NCI-H2227 treated with DMSO at 0.1 percent for 48 hours (cell line): ENCODE results near the gene GSG1L.

Experiments used
- DNase-seq: peaks from one replicate; lab custom pipeline; 2025; lab: John Stamatoyannopoulos, UW

GSG1L gene

GRCh38 chr16:28091656-28092055, 28.1 kb upstream of the GSG1L start:
- DNase-seq, result no peak

- no peak for DNase-seq
Measured at GRCh38 chr16:28090646-28091377, 27.3 kb upstream of the GSG1L start.

GRCh38 chr16:28089992-28090365, 26.5 kb upstream of the GSG1L start:
- no peak for DNase-seq

GRCh38 chr16:28089205-28089991, 25.9 kb upstream of the GSG1L start:
- DNase-seq, result no peak

- no peak for DNase-seq
Measured at GRCh38 chr16:28087675-28088300, 24.3 kb upstream of the GSG1L start.

DNA sequence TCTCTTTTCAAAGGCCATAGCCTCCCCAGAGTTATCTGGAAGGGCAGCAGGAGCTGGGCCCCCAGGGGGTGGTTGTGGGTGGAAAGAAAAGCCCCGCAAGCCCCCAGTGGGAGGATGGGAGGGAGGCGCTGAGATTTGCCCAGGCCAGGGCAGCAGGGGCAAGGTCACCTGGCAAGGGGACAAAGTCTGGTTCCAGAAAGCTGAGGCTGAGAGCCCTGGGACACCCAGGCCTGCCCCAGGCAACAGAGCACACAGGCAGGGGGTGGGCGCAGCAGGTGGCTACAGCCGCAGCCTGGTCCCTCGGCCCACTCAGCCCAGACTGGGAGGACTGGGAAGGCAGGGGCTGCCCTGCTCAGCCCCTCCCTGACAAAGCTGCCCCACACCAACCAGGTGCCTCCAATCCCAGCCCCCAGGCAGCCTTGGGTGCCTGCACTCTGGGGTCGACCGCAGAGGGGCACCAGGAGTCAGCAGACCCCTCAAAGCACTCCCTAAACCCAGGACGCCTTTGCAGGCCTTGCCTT, 23.7 kb upstream of the GSG1L start:
- DNase-seq, result no peak

DNA sequence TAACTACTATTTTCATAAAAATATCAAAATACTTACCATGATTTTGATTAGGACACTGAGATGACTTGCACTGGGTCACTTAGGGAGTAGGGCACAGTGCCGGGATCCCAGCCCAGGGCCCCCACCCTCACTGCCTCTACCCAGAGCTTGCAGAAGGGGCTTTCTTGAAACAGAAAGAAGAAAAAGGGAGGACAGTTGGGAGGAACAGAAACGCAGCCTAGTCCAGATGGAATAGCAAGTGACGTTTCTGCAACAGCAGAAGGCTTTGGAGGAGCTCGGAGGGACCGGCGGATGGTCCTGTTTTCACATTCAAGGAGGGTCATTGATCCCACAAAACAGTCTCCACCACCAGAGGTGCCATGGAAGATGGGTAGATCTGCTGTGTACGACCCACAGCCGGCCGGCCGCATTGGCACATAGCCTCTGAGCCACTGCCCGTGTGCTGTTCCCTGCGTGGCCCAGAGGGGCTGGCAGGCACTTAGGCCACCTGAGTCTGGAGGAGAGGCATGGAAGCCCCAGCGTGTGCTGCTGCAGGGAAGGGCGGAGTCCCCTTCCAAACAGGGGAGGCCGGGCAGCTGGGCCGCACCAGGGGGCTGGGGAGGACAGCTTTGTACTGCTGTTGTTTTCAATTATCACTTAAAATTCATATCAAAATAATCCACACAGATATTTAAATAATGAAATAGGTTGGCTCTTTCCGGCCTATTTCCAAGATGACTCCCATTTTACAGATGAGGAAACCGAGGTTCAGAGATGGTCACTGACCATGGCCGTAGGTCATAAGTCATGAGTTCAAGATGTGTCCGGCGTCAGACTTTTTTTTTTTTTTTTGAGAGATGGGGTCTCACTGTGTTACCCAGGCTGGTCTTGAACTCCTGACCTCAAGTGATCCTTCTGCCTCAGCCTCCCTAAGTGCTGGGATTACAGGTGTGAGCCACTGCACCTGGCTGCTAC, 22.9 kb upstream of the GSG1L start:
- no peak for DNase-seq

- no peak for DNase-seq
Measured at GRCh38 chr16:28085389-28086171, 22.1 kb upstream of the GSG1L start.

DNA sequence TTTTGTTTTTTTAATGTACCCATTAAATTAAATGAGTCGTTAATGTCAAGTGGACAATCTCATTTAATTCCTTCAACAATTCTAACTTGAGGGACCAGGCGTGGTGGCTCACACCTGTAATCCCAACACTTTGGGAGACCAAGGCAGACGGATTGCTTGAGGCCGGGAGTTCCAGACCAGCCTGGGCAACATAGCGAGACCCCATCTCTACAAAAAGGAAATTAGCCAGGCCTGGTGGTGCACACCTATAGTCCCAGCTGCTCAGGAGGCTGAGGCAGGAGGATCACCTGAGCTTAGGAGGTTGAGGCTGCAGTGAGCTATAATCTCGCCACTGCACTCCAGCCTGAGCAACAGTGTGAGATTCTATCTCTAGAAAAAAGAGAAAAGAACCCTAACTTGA, 20.7 kb upstream of the GSG1L start:
- DNase-seq, result no peak

GRCh38 chr16:28082624-28083023, 19.1 kb upstream of the GSG1L start:
- DNase-seq, result no peak

GRCh38 chr16:28081391-28081968, 18.0 kb upstream of the GSG1L start:
- DNase-seq, result no peak

DNA sequence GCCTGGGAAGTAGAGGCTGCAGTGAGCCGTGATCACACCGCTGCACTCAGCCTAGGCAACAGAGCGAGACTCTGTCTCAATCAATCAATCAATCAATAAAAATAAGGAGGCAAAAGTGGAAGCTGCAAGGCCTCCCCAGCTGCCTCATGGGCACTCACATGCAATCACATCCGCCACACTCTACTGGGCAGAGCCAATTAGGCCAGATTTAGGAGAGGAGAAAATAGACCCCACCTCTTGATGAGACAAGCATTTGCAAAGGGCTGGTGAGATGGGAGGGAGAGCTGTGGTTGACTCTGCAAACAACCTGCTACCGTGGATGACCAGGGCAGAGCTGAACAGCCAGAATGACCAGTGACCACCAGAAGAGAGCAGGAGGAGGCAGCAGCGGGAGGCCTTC, 14.7 kb upstream of the GSG1L start:
- DNase-seq, result no peak

- DNase-seq, result no peak
Measured at GRCh38 chr16:28073836-28074235, 10.3 kb upstream of the GSG1L start.

DNA sequence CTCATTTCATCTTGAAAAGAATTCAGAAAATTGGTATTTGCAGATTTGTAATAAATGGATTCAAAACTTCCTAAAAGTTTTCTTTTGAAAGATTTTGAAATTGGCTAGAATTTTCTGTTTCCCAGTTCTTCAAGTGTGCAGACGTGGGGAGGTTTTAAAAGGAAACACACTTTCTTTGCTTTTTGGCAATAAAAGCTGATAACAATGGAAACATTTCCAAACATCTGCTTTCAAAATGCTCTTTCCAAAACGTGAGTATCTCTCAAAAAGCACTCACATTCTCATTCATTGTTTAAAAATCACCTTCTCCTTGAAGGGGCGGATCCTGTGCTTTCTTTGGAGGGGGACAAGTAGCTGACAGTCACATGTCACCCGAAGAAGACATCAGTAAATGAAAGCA, 8.6 kb upstream of the GSG1L start:
- DNase-seq, result no peak

DNA sequence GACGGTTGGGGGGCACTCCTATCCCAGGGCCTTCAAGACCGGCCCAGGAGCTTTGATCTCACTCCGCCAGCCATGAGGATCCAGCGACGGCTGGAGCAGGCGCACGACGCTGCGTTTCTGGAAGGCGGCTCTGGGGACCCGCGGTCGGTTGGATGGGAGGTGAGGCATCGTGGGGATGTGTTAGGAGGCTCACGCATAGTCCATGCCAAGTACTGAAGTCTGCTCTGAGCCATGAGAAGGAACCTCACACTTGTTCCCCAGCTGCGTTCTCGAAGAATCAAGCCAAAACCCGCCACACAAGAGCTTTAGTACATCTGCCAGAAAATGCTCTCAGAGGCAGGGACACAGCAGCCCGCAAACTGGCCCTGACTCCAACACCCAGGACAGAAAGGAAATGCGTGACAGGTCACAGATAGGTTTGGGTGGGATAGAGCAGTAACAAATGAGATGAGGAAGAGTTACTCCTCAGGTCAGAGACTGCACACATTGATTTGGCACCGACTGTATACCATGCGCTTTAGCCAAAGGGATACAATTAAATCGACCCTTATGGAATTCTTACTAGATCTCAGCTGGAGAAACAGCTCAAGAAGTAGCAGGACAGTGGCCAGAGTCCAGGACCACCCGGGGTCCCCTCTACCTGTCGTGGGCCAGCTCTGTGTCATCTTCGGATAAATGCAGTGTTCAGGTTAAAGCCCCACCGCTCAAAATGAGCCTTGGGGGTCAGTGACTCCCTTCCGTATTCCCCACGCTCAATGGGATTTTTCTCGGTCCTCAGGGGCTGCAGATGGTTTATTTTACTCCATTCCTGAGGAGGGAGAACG, 6.7 kb upstream of the GSG1L start:
- no peak for DNase-seq

DNA sequence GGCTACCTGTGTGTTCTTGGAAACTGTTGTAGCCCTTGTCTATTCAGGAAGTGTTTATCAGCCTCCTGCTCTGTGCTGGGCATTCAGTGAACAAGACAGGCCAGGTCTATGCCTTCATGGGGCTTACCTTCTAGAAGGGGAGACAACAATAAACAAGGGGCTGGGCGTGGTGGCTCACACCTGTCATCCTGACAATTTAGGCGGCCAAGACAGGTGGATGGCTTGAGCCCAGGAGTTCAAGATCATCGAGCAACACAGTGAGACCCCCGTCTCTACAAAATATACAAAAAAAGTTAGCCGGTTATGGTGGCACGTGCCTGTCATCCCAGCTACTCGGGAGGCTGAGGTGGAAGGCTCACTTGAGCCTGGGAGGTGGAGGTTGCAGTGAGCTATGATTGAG, 5.5 kb upstream of the GSG1L start:
- no peak for DNase-seq

GRCh38 chr16:28067604-28068379, 4.3 kb upstream of the GSG1L start:
- DNase-seq, result no peak

DNA sequence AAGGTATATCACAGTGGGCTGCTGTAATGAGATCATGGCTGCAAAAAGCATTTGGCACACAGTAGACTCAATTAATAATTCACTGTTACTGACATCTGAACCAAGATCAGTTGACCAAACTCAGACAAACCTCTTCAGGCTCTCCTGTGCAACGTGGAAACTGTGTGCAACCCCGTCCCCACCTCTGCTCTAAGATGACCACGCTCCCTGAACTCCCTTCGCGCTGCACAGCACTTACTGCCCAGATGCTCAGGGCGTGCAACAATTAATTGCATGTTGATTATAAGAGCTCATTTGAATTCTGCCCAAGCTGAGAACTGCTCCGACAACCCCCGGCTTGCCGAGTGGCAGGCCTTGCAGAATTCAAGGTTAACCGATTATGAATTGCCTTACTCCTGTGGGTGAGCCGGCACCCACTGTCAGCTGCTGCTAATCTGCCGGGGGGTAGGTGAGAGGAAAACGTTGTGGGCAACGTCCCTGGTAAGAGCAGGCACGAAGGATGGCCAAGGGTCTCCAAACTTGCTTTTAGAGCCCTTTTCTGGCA, 1.3 kb upstream of the GSG1L start:
- no peak for DNase-seq

- DNase-seq, result no peak
Measured at GRCh38 chr16:28064150-28064549, 636 bp upstream of the GSG1L start.
